Stimulated activated naive CD8-positive, alpha-beta T cell treated with anti-CD3 and anti-CD28 coated beads, Interleukin-15, Interleukin-2, amounts not matched to agents 100 ng/mL and 50 ng/mL, for 24 hours (primary cell): ENCODE results near the gene CXADR.
"Not testable (repeated sequence)": the region's sequence is repeated elsewhere in the genome, so short reads cannot be mapped to it uniquely, and the experiment has no call there.

Experiments
- H3K27ac Mint-ChIP-seq: one replicate; pipeline ENCODE4 v1.8.0; 2021; ENCODE audit warnings: mild to moderate bottlenecking, mixed read lengths
- H3K27me3 Mint-ChIP-seq: one replicate; pipeline ENCODE4 v1.8.0; 2021; ENCODE audit warnings: mixed read lengths
- H3K36me3 Mint-ChIP-seq: one replicate; pipeline ENCODE4 v1.8.0; 2021; ENCODE audit warnings: low read depth, mixed read lengths
- H3K4me1 Mint-ChIP-seq: one replicate; pipeline ENCODE4 v1.8.0; 2021; ENCODE audit warnings: low read depth, mixed read lengths
- H3K4me3 Mint-ChIP-seq: one replicate; pipeline ENCODE4 v1.8.0; 2021; ENCODE audit warnings: mild to moderate bottlenecking, mixed read lengths
- H3K9me3 Mint-ChIP-seq: one replicate; pipeline ENCODE4 v1.8.0; 2021; ENCODE audit warnings: mixed read lengths

CXADR gene

GRCh38 chr21:17523007-17523451 lies 10.2 kb downstream of the CXADR start:
- Mint-ChIP-seq H3K9me3 (no peaks in the 10 kb centered on the region), H3K36me3 (no peaks in the 10 kb centered on the region), H3K4me3 (no peak overlapping the region), H3K27me3 (no peaks in the 10 kb centered on the region), H3K27ac (no peak overlapping the region), H3K4me1 (no peaks in the 10 kb centered on the region)

GRCh38 chr21:17523979-17524494 lies 11.2 kb downstream of the CXADR start:
- not testable (repeated sequence) for H3K27me3 Mint-ChIP-seq, H3K36me3 Mint-ChIP-seq, H3K27ac Mint-ChIP-seq, H3K9me3 Mint-ChIP-seq, H3K4me1 Mint-ChIP-seq, H3K4me3 Mint-ChIP-seq

GRCh38 chr21:17524635-17525034 lies 11.8 kb downstream of the CXADR start:
- no peaks in the 10 kb centered on the region for H3K36me3 Mint-ChIP-seq
- H3K4me1 Mint-ChIP-seq: no peaks in the 10 kb centered on the region
- no peak overlapping the region for H3K4me3 Mint-ChIP-seq
- H3K27me3 Mint-ChIP-seq: no peaks in the 10 kb centered on the region
- H3K9me3 Mint-ChIP-seq: no peaks in the 10 kb centered on the region
- no peak overlapping the region for H3K27ac Mint-ChIP-seq

GRCh38 chr21:17526776-17527175 lies 13.9 kb downstream of the CXADR start:
- Mint-ChIP-seq H3K4me3 (no peak overlapping the region), H3K4me1 (no peaks in the 10 kb centered on the region), H3K36me3 (no peaks in the 10 kb centered on the region), H3K27ac (no peak overlapping the region), H3K27me3 (no peaks in the 10 kb centered on the region), H3K9me3 (no peaks in the 10 kb centered on the region)

GRCh38 chr21:17527240-17527639 lies 14.4 kb downstream of the CXADR start:
- no peak overlapping the region for H3K27ac Mint-ChIP-seq
- no peaks in the 10 kb centered on the region for H3K4me1 Mint-ChIP-seq
- no peaks in the 10 kb centered on the region for H3K36me3 Mint-ChIP-seq
- no peak overlapping the region for H3K4me3 Mint-ChIP-seq
- no peaks in the 10 kb centered on the region for H3K9me3 Mint-ChIP-seq
- H3K27me3 Mint-ChIP-seq: no peaks in the 10 kb centered on the region

GRCh38 chr21:17527711-17528110 lies 14.9 kb downstream of the CXADR start:
- Mint-ChIP-seq H3K9me3 (no peaks in the 10 kb centered on the region), H3K36me3 (no peaks in the 10 kb centered on the region), H3K4me3 (no peak overlapping the region), H3K27me3 (no peaks in the 10 kb centered on the region), H3K27ac (no peak overlapping the region), H3K4me1 (no peaks in the 10 kb centered on the region)

GRCh38 chr21:17529648-17530047 lies 16.8 kb downstream of the CXADR start:
- Mint-ChIP-seq H3K36me3 (no peaks in the 10 kb centered on the region), H3K27ac (no peak overlapping the region), H3K4me3 (no peak overlapping the region), H3K4me1 (no peaks in the 10 kb centered on the region), H3K27me3 (no peaks in the 10 kb centered on the region), H3K9me3 (no peaks in the 10 kb centered on the region)

- H3K27me3 Mint-ChIP-seq: peaks cover 2% of the 10 kb centered on the region
- no peak overlapping the region for H3K27ac Mint-ChIP-seq
- H3K9me3 Mint-ChIP-seq: no peaks in the 10 kb centered on the region
- no peaks in the 10 kb centered on the region for H3K4me1 Mint-ChIP-seq
- H3K4me3 Mint-ChIP-seq: no peak overlapping the region
- H3K36me3 Mint-ChIP-seq: no peaks in the 10 kb centered on the region
These were observed 19.4 kb downstream of the CXADR start for GRCh38 chr21:17532292-17532691.

- H3K4me3 Mint-ChIP-seq: no peak overlapping the region
- no peaks in the 10 kb centered on the region for H3K36me3 Mint-ChIP-seq
- H3K27ac Mint-ChIP-seq: no peak overlapping the region
- no peaks in the 10 kb centered on the region for H3K9me3 Mint-ChIP-seq
- H3K27me3 Mint-ChIP-seq: peaks cover 14% of the 10 kb centered on the region
- no peaks in the 10 kb centered on the region for H3K4me1 Mint-ChIP-seq
These were observed 23.5 kb downstream of the CXADR start for GRCh38 chr21:17536381-17536780.

- no peaks in the 10 kb centered on the region for H3K36me3 Mint-ChIP-seq
- peaks cover 14% of the 10 kb centered on the region for H3K27me3 Mint-ChIP-seq
- H3K4me1 Mint-ChIP-seq: no peaks in the 10 kb centered on the region
- H3K4me3 Mint-ChIP-seq: no peak overlapping the region
- H3K9me3 Mint-ChIP-seq: no peaks in the 10 kb centered on the region
- H3K27ac Mint-ChIP-seq: no peak overlapping the region
These were observed 24.5 kb downstream of the CXADR start for GRCh38 chr21:17537299-17537698.

GRCh38 chr21:17538576-17538975 lies 25.7 kb downstream of the CXADR start:
- no peak overlapping the region for H3K4me3 Mint-ChIP-seq
- no peaks in the 10 kb centered on the region for H3K36me3 Mint-ChIP-seq
- H3K9me3 Mint-ChIP-seq: no peaks in the 10 kb centered on the region
- no peaks in the 10 kb centered on the region for H3K4me1 Mint-ChIP-seq
- no peak overlapping the region for H3K27ac Mint-ChIP-seq
- H3K27me3 Mint-ChIP-seq: peaks cover 14% of the 10 kb centered on the region

- H3K27ac Mint-ChIP-seq: no peak overlapping the region
- H3K9me3 Mint-ChIP-seq: no peaks in the 10 kb centered on the region
- no peak overlapping the region for H3K4me3 Mint-ChIP-seq
- H3K4me1 Mint-ChIP-seq: no peaks in the 10 kb centered on the region
- no peaks in the 10 kb centered on the region for H3K36me3 Mint-ChIP-seq
- peaks cover 14% of the 10 kb centered on the region for H3K27me3 Mint-ChIP-seq
These were observed 26.5 kb downstream of the CXADR start for GRCh38 chr21:17539323-17539722.

GRCh38 chr21:17539743-17540341 lies 27.0 kb downstream of the CXADR start:
- Mint-ChIP-seq H3K27me3 (peaks cover 14% of the 10 kb centered on the region), H3K36me3 (no peaks in the 10 kb centered on the region), H3K4me3 (no peak overlapping the region), H3K4me1 (no peaks in the 10 kb centered on the region), H3K9me3 (no peaks in the 10 kb centered on the region), H3K27ac (no peak overlapping the region)

- Mint-ChIP-seq H3K9me3 (no peaks in the 10 kb centered on the region), H3K4me1 (no peaks in the 10 kb centered on the region), H3K27ac (no peak overlapping the region), H3K27me3 (peaks cover 14% of the 10 kb centered on the region), H3K4me3 (no peak overlapping the region), H3K36me3 (no peaks in the 10 kb centered on the region)
These were observed 27.7 kb downstream of the CXADR start for GRCh38 chr21:17540530-17540929.

GRCh38 chr21:17542371-17543011 lies 29.6 kb downstream of the CXADR start:
- Mint-ChIP-seq H3K4me3 (no peak overlapping the region), H3K9me3 (no peaks in the 10 kb centered on the region), H3K36me3 (no peaks in the 10 kb centered on the region), H3K4me1 (no peaks in the 10 kb centered on the region), H3K27ac (no peak overlapping the region), H3K27me3 (peaks cover 10% of the 10 kb centered on the region)

GRCh38 chr21:17545007-17545406 lies 32.2 kb downstream of the CXADR start:
- H3K4me3 Mint-ChIP-seq: no peak overlapping the region
- no peaks in the 10 kb centered on the region for H3K9me3 Mint-ChIP-seq
- H3K4me1 Mint-ChIP-seq: no peaks in the 10 kb centered on the region
- H3K27ac Mint-ChIP-seq: no peak overlapping the region
- no peaks in the 10 kb centered on the region for H3K27me3 Mint-ChIP-seq
- H3K36me3 Mint-ChIP-seq: no peaks in the 10 kb centered on the region
